Measurements from ENCODE around the gene FMN1. TPM values are rescaled to one million over a fixed set of nuclear protein-coding genes. Genes with fewer than 3 reads are reported as not detected.

Gene FMN1
- total and polyA plus RNA-seq, 2 of the 8 experiments (the other 6 are each of a cell fraction or from before 2014, with no cell fraction given), result 0.27 to 3.7 TPM

- TF ChIP-seq KDM5A (IDR thresholded peaks at IDR 0.05; ENCODE audit: low read length) (no peak), ZNF274 (IDR thresholded peaks at IDR 0.05; ENCODE audit: borderline replicate concordance, extremely low read depth, low read length) (no peak), CREB1 (IDR thresholded peaks at IDR 0.05) (no peak)
Measured at GRCh38 chr15:32866454-32867312, 327.8 kb downstream of the FMN1 start (continued).
